CD4-positive, alpha-beta T cell treated with Interleukin-15 for 1 hour (primary cell): ENCODE data around the gene SERF2.
"Not testable (repeated sequence)": the region's sequence is repeated elsewhere in the genome, so short reads cannot be mapped to it uniquely, and the experiment has no call there.

Source experiments
- DNase-seq: peaks from one replicate; pipeline ENCODE4 v3.0.0-alpha.2; 2020

The SERF2 gene

GRCh38 chr15:43794269-43795037 lies 2.3 kb downstream of the SERF2 start:
- no peak for DNase-seq

DNA sequence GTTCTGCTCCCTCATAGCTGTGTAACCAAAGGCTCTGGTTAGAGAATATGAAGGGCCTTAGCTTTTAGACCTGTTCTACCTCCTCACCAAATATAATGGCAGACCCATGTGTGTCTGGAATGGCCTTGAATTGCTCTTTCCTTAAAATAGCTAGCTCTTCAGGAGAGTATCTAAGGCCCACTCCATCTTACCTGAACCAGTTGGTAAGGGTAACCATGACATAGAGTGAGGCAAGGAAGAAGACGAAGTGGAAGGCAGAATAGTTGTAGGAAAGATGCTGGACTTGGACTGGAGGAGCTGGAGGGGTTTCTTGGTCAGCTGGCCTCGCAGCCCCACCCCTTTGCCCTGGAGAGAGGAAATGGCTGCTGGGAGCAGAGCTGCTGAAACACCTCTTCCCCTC lies 3.1 kb downstream of the SERF2 start:
- DNase-seq = no peak

- DNase-seq = no peak
Observed at GRCh38 chr15:43795997-43796396, 3.9 kb downstream of the SERF2 start.

DNA sequence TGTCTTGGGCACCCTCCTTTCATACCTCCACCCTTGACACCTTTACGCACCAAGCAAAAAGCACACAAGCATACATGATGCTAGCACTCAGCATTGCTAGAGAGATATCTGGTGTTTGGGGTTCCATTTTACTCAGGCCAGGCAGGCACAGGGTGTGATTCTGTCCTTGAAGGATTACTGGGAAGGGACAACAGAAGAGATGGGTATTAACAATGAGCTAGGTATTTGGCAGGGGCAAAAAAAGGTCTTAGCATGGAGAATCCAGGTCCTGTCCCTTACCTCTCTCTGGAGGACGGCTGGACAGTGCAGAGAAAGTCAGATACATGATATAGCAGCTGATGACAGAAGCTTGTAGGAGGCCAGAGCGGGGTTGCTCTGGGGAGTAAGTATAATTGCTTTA lies 4.4 kb downstream of the SERF2 start:
- DNase-seq = no peak

GRCh38 chr15:43799209-43799944 lies 7.3 kb downstream of the SERF2 start:
- DNase-seq = no peak

DNA sequence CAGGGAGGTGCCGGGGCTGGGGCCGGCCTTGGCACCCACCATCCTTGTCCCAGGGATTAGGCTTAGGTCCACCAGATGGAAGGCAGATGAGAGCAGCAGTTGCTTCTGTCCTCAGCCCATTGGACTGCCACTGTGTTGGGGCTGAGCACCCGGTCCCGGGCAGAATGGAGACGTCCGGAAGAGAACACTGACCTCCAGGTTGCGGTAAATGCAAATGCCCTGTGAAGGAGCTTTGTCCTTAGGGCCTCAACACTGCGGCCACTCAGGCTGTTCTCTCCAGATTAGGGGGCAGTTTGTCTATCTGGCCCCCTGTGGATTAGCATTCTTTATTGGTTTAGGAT lies 7.8 kb downstream of the SERF2 start, which contains the start of gene SERINC4:
SERINC4 (minus strand) TSS at position 276 of the 341 bp plus-strand sequence; CDS start at position 42, 234 bp downstream.
- DNase-seq = no peak

GRCh38 chr15:43800286-43801141 lies 8.4 kb downstream of the SERF2 start, which contains the start of gene HYPK:
Gene HYPK, plus strand, starts transcription at chr15:43800599. Its CDS starts 24 bp downstream, at chr15:43800623.
- DNase-seq = peak; percentile 94

GRCh38 chr15:43802676-43803075 lies 10.6 kb downstream of the SERF2 start:
- DNase-seq = not testable (repeated sequence)

DNA sequence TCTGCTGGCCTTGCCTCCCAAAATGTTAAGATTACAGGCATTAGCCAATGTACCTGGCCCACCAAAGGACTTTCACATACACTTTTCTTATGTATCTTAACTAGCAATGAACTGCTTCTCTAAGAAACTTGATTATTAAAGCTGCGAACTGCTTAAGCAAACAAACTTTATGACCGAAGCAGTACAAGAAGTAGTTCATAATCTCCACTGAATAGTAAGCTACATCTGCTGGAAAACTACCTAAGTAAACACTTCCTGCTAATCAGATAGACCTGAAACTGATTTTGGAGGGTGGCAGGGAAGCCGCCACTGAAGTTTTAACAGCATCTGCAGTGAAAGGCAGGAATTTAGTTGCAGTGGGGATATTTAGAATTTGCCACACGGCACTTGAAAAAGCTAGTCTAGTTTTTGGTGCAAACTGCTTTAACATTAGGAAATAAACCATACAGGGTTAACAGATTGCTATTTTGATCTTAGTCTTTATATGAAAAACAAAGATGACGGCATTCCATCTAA lies 16.4 kb downstream of the SERF2 start:
- no peak for DNase-seq

- peak; percentile 57 for DNase-seq
Observed at GRCh38 chr15:43808960-43809678, 17.0 kb downstream of the SERF2 start.

- not testable (repeated sequence) for DNase-seq
Observed at GRCh38 chr15:43815064-43815463, 22.9 kb downstream of the SERF2 start.

DNA sequence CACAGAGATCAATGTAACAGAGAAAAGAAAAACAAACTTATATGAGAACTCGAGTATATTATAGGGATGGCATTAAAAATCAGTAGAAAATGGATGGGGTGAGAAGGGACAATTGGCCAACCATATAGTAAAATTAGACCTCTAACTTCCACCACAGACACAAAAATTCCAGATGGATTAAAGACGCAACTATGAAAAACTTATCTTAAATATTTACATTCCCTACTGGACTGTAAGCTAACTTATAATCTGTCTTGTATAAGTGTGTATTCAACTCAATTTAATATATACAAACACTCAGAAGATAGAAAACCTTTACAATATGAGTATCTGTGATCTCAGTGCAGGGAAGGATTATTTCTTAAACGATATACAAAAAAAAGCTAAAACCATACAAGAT lies 29.4 kb downstream of the SERF2 start:
- no peak for DNase-seq

- peak; percentile 96 for DNase-seq
Observed at GRCh38 chr15:43824302-43825246, 32.5 kb downstream of the SERF2 start, which contains the start of gene MFAP1. Gene MFAP1, minus strand, starts transcription at chr15:43824690. Its CDS starts 121 bp downstream, at chr15:43824569.

DNA sequence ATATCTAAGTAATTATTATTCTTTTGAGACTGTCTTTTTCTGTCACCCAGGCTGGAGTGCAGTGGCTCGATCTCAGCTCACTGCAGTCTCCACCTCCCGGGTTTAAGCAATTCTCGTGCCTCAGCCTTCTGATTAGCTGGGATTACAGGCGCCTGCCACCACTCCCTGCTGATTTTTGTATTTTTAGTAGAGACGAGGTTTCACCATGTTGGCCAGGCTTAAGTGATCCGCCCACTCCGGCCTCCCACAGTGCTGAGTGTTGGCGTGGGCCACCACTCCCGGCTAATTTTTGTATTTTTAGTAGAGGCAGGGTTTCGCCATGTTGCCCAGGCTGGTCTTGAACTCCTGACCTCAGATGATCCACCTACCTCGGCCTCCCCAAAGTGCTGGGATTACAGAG lies 33.2 kb downstream of the SERF2 start:
- not testable (repeated sequence) for DNase-seq

DNA sequence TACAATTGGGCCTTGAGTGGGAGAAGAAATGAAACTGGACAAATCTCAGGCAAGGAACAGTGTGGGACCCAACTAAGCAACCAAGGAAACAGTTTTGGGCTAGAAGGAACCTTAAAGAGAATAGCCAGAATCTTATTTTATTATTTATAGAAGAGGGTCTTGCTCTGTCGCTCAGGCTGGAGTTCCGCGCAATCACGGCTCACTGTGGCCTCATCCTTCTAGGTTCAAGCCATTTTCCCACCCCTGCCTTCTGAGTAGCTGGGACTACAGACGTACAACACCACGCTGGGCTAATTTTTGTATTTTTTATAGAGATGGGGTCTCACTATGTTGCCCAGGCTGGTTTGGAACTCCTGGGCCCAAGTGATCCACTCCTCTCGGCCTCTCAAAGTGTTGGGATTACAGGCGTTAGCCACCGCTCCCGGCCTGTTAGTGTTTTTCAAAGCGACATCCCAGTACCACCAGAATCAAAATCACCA lies 33.9 kb downstream of the SERF2 start:
- no peak for DNase-seq

DNA sequence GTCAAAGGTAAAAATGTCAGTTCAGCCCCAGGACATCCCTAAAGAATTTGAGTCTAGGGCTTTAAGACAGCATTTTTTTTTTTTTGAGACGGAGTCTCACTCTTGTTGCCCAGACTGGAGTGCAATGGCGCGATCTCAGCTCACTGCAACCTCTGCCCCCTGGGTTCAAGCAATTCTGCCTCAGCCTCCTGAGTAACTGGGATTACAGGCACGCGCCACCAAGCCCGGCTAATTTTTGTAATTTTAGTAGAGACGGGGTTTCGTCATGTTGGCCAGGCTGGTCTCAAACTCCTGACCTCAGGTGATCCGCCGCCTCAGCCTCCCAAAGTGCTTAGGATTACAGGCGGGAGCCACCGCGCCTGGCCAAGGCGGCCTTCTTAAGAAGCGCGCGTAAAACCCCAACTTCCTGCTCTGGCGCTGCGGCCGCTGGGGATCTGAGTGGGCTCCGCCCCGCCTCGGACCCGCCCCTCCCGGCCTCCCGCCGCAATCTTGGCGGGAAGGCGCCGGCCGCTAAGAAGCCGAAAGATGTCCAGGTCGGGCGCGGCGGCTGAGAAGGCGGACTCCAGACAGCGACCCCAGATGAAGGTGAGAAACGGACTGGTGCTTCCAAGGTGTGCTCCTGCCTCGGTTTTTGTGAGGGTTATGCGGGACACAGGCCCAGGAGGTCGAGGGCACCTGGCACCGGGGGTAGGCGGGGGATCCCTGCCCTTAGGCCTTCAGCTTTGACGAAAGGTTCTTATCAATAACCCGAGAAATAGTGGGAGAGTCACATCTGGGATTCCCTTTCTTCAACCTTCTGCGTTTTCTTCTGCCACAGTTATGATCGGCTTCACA lies 34.6 kb downstream of the SERF2 start, which contains the start of gene WDR76:
WDR76 (plus strand) TSS at position 495 of the 834 bp plus-strand sequence; CDS start at position 526, 31 bp downstream.
- DNase-seq = peak; percentile 72

GRCh38 chr15:43828061-43828657 lies 36.0 kb downstream of the SERF2 start:
- DNase-seq = no peak

DNA sequence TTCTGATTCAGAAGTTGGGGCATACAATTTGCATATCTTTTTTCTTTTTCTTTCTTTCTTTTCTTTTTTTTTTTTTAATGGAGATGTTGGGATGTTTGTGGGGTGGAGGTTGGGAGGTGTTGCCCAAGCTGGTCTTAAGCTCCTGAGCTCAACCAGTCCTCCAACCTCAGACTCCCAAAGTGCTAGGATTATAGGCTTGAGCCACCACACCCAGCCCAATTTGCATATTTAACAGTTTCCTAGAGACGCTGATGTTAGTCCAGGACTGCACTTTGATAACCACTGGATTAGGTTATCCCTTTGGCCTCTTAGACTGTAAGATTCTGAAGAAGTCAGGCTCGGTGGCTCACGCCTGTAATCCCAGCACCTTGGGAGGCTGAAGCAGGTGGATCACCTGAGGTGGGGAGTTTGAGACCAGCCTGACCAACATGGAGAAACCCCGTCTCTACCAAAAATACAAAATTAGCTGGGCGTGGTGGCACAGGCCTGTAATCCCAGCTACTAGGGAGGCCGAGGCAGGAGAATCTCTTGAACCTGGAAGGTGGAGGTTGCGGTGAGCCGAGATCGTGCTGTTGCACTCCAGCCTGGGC lies 37.9 kb downstream of the SERF2 start:
- not testable (repeated sequence) for DNase-seq
